Retinal pigment epithelial cell (primary cell): Measurements from ENCODE around the gene GUCA2B.
A peak's percentile ranks its signal among the peaks of the same experiment; 100 is the strongest.

ENCODE experiments used
- DNase-seq: peaks from one replicate; pipeline ENCODE4 v3.0.0-alpha.2; 2010; ENCODE audit warnings: low read depth
- H3K4me3 ChIP-seq: 2 replicates; pipeline ENCODE4 v1.5.1; 2011; ENCODE audit warnings: mild to moderate bottlenecking, low read length, control low read depth, moderate library complexity
- CTCF ChIP-seq: conservative IDR thresholded peaks from 2 replicates; pipeline ENCODE4 v1.5.1; 2011; ENCODE audit warnings: low read depth, low read length, control low read depth, inconsistent platforms

GUCA2B gene

GRCh38 chr1:42172381-42173133 is 19.3 kb downstream of the GUCA2B start:
- no peak overlapping the region for H3K4me3 ChIP-seq
- no peak for DNase-seq
- TF ChIP-seq CTCF = no peak

- peak; percentile 98 for TF ChIP-seq CTCF
- no peak for DNase-seq
- no peak overlapping the region for H3K4me3 ChIP-seq
These were observed 20.1 kb downstream of the GUCA2B start for GRCh38 chr1:42173155-42173933.

- TF ChIP-seq CTCF = no peak
- no peak overlapping the region for H3K4me3 ChIP-seq
- DNase-seq = no peak
These were observed 20.9 kb downstream of the GUCA2B start for GRCh38 chr1:42173961-42174735.

GRCh38 chr1:42175314-42176054 is 22.3 kb downstream of the GUCA2B start:
- no peak for DNase-seq
- H3K4me3 ChIP-seq = no peak overlapping the region
- TF ChIP-seq CTCF = no peak

GRCh38 chr1:42176902-42177519 is 23.8 kb downstream of the GUCA2B start:
- H3K4me3 ChIP-seq = no peak overlapping the region
- peak; percentile 87 for TF ChIP-seq CTCF
- DNase-seq = no peak

- TF ChIP-seq CTCF = no peak
- DNase-seq = peak; percentile 65
- no peak overlapping the region for H3K4me3 ChIP-seq
These were observed 24.4 kb downstream of the GUCA2B start for GRCh38 chr1:42177541-42177981.
